CD1c-positive myeloid dendritic cell (primary cell): ENCODE measurements around the gene ZNF648.
A peak's percentile ranks its signal among the peaks of the same experiment; 100 is the strongest.
"Not testable (repeated sequence)": the region's sequence is repeated elsewhere in the genome, so short reads cannot be mapped to it uniquely, and the experiment has no call there.

Experiments used
- DNase-seq: peaks from one replicate; pipeline ENCODE4 v3.0.0-alpha.2; 2016; ENCODE audit errors: extremely low spot score

The ZNF648 gene

DNA sequence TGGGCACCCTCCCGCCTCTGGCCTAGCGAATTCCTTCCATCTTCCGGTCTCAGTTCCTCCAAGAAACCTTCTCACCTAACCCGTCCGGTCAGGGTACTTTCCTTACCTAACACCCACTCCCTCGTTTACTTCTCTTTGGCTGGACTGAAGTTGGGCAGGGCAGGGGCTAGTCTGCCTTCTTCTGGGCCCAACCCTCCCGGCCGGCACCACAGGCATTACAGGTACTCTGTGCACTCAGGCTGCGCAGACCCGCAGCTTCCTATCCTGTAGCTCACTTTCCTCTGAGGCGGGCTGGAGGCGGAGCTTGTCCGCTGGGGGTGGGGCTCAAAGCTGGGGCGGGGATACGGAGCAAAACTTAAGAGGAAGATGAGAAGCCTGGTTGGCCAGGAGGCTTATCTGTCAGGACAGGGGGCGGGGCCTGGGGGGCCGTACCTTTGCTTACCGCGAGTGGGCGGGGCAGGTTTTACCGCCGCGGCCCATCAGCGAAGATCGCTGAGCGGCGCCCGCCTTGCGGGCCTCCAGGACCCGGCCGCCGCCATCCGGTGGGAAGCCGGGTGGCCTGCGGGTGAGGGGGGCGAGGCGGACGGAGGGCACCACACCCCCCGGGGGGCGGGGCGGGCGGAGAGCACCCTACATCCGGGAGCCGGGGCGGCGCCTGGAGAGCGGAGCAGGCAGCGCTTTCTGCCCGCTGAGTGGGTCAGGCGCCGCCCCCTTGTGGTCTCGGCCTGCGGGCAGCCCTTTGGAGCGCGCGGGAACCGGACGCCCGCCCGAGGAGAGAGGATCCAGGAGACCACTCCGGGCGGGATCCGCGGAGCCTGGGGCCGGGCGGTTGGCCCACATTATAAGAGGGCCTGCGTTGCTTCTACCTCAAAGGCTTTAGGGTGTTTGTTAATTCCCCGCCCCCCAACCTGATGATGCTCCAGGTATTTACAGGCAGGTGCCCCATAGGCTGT is 31.9 kb downstream of the ZNF648 start:
- peak; percentile 97 for DNase-seq

DNA sequence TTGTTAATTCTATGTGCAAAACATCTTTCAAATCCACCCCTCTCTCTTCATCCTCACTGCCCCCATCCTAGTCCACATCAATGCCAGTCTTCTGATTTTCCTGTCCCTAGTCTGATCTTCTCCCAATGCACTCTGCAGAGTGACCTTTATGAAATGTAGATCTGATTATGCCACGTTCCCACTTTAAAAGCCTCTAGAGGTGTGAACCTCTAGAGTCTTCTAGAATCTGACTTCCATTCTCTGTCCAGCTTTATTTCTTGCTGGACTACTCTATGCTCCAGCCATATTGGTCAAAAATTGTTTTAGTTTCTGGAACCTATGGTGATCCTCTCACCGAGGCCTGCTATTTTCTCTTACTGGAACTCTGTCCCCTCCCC is 32.5 kb downstream of the ZNF648 start:
- DNase-seq, result no peak

DNA sequence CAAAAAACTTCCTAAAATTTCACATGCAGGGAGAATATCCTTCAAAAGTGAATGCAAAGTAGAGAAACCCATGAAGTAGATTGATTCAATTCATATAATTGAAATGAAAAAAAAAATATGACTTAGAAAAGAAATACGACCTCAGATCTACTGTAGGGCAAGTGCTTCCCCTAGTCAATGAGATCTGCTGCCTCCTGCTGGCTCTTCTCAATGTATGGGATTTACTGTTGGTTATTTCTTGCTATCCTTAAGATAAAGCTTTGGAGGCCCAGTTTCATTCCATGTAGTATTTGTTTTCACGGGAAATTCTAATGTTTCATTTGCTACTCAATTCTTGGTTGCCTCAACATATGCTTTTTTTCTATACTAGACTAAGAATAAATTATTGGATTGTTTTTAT is 46.2 kb downstream of the ZNF648 start:
- no peak for DNase-seq

DNA sequence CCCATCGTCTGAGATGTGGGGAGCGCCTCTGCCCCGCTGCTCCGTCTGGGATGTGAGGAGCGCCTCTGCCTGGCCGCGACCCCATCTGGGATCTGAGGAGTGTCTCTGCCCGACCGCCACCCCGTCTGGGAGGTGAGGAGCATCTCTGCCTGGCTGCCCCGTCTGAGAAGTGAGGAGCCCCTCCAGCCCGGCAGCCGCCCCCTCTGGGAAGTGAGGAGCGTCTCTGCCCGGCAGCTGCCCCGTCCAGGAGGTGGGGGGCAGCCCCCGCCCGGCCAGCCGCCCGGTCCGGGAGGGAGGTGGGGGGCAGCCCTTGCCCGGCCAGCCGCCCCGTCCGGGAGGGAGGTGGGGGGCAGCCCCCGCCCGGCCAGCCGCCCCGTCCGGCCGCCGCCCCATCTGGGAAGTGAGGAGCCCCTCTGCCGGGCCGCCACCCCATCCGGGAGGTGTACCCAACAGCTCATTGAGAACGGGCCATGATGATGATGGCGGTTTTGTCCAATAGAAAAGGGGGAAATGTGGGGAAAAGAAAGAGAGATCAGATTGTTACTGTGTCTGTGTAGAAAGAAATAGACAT is 50.6 kb downstream of the ZNF648 start:
- not testable (repeated sequence) for DNase-seq

DNA sequence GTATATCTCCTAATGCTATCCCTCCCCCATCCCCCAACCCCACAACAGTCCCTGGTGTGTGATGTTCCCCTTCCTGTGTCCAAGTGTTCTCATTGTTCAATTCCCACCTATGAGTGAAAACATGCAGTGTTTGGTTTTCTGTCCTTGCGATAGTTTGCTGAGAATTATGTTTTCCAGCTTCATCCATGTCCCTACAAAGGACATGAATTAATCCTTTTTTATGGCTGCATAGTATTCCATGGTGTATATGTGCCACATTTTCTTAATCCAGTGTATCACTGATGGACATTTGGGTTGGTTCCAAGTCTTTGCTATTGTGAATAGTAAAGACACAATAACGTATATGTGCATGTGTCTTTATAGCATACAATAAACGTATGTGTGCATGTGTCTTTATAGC is 56.1 kb downstream of the ZNF648 start:
- not testable (repeated sequence) for DNase-seq

DNA sequence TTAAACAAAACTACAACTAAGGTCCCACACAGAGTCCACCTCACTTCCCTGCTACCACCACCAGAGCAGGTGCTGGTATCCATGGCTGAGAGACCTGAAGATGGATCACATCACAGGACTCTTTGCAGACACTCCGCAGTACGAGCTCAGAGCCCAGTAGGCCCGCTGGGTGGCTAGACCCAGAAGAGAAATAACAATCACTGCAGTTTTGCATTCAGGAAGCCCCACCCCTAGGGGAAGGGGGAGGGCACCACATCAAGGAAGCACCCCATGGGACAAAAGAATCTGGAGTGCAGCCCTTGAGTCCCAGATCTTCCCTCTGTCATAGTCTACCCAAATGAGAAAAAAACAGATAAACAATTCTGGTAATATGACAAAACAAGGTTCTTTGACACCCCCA is 56.9 kb downstream of the ZNF648 start:
- no peak for DNase-seq
